ENCODE results near the gene RNF213.

Gene RNF213

DNA sequence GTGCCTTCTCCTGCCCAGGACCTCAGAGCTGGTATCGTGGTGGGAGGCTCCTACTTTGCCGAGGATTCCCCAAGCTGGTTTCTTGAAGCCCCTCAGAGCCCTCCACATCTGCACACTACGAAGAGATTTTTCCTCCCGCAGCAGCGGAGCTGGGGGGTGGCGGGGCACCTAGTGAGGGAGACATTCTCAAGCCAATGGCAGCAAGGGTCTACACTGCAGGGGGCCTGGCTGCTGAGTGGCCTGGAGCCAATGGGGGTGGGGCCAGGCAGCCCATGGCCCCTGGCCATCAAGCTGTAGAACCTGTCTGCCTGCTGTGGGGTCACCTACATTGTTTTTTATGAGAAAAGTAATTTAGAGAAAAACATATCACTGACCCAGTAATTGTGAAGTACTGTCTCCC, 35.4 kb upstream of the RNF213 start:
- no peak overlapping the region for H3K4me3 ChIP-seq (ENCODE audit: low read depth, low read length)
- TF ChIP-seq, protein P1, sequence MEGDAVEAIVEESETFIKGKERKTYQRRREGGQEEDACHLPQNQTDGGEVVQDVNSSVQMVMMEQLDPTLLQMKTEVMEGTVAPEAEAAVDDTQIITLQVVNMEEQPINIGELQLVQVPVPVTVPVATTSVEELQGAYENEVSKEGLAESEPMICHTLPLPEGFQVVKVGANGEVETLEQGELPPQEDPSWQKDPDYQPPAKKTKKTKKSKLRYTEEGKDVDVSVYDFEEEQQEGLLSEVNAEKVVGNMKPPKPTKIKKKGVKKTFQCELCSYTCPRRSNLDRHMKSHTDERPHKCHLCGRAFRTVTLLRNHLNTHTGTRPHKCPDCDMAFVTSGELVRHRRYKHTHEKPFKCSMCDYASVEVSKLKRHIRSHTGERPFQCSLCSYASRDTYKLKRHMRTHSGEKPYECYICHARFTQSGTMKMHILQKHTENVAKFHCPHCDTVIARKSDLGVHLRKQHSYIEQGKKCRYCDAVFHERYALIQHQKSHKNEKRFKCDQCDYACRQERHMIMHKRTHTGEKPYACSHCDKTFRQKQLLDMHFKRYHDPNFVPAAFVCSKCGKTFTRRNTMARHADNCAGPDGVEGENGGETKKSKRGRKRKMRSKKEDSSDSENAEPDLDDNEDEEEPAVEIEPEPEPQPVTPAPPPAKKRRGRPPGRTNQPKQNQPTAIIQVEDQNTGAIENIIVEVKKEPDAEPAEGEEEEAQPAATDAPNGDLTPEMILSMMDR (IDR thresholded peaks at IDR 0.05; ENCODE audit: low read depth, low read length) = no peak

DNA sequence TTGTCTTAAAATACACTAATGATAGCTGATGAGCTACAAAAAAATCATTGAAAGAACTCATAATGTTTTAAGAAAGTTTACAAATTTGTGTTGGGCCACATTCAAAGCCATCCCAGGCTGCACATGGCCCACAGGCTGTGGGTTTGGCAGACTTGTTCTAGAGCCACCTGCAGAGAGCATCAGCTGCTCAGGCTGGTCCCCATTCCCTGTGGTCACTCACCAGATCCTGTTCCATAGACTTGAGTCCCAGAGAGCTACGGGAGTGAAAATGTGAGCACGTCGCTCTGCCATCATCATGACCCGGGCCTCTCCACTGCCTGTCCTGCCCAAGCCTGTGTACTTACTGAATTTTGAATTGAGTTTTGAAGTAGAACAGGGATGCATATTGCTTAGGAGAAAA, 33.5 kb upstream of the RNF213 start:
- TF ChIP-seq, protein P1 (IDR thresholded peaks at IDR 0.05; ENCODE audit: low read depth, low read length) = no peak

DNA sequence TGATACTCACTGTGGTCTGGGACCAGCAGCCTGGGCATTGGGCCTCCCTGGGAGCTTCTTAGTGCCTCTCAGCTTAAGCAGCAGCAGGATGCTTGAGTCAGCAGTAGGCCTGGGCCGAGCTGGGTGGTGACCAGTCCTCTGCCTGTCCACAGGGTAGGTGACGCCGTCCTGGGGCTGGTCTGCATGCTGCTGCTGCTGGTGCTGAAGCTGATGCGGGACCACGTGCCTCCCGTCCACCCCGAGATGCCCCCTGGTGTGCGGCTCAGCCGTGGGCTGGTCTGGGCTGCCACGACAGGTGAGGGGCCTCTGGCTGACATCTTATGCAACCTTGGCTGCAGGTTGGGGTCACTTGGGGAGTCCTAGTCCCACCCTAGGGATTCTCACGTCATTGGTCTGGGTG, 33.0 kb upstream of the RNF213 start:
- TF ChIP-seq, protein P1 (IDR thresholded peaks at IDR 0.05; ENCODE audit: low read depth, low read length) = no peak
- no peak overlapping the region for H3K4me3 ChIP-seq (ENCODE audit: low read depth, low read length)

More for the DNA sequence above, 33.5 kb upstream of the RNF213 start:
- H3K4me3 ChIP-seq (ENCODE audit: low read depth, low read length) = no peak overlapping the region

DNA sequence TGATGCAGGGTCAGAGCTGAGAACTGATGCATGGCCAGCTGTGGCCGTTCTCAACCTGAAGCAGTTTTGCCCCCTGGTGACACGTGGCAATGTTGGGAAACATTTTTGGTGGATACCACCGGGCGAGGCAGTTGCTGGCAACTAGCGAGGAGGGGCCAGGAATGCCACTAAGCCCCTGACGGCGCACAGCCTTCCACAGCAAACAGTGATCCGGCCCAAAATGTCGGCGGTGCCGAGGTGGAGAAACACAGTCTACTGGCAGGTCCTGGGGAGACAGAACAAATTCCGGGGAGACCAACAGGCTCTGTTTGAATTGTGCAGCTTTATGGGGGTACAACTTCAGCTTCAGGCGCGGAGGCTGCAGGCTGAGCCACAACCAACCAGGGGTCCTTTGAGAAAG, 32.2 kb upstream of the RNF213 start:
- TF ChIP-seq, protein P1 (IDR thresholded peaks at IDR 0.05; ENCODE audit: low read depth, low read length) = no peak
- H3K4me3 ChIP-seq (ENCODE audit: low read depth, low read length) = no peak overlapping the region

DNA sequence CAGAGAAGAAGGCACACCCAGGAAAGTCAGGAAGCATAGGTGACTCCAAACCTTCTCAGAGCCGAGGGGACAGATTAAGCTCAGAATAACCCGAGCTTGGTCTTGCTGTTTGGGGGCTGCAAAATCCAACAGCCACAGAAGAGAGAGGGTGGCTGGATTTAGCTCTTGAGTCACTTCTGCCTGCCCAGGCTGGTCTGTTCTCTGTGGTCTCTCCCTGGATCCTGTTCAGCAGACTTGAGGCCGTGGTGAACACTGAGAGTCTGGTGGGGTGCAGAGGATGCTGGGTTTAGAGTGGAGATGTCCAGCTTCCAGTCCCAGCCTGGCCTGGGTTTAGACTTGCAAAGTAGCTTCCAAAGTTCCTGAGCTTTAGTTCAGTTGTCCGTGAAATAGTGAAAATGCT, 31.6 kb upstream of the RNF213 start:
- H3K4me3 ChIP-seq (ENCODE audit: low read depth, low read length) = no peak overlapping the region
- TF ChIP-seq, protein P1 (IDR thresholded peaks at IDR 0.05; ENCODE audit: low read depth, low read length) = no peak

DNA sequence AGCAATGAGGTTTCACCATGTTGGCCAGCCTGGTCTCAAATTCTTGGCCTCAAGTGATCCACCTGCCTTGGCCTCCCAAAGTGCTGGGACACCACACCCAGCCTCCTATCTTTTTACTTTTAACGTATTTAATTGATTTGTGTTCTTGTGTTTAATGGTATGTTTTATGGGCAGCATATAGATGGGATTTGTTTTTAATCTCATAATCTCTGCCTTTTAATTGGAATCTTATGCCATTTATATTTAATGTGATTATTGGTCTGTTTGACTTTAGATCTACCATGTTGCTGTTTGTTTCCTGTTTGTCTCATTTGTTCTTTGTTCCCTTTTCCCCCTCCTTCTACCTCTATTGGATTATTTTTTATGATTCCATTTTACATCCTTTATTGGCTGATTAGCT, 28.2 kb upstream of the RNF213 start:
- TF ChIP-seq, protein P1 (IDR thresholded peaks at IDR 0.05; ENCODE audit: low read depth, low read length) = no peak
- H3K4me3 ChIP-seq (ENCODE audit: low read depth, low read length) = no peak overlapping the region

DNA sequence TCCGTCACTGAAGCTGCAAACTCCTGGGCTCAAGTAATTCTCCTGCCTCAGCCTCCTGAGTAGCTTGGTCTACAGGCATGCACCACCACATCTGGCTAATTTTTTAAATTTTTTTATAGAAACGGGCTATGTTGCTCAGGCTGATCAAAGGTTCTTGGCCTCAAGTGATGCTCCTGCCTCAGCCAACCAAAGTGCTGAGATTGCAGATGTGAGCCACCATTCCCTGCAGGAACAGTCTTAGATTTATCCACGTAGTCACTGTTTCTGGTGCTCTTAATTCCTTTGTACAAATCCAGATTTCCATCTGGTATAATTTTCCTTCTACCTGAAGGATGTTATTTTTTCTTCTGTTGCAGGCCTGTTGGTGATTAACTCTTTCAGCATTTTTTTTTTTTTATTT, 27.4 kb upstream of the RNF213 start:
- TF ChIP-seq, protein P1 (IDR thresholded peaks at IDR 0.05; ENCODE audit: low read depth, low read length) = no peak

More for the DNA sequence above, 27.4 kb upstream of the RNF213 start:
- H3K4me3 ChIP-seq (ENCODE audit: low read depth, low read length) = no peak overlapping the region
